ENCODE results near the gene ALDOC.

ALDOC gene

DNA sequence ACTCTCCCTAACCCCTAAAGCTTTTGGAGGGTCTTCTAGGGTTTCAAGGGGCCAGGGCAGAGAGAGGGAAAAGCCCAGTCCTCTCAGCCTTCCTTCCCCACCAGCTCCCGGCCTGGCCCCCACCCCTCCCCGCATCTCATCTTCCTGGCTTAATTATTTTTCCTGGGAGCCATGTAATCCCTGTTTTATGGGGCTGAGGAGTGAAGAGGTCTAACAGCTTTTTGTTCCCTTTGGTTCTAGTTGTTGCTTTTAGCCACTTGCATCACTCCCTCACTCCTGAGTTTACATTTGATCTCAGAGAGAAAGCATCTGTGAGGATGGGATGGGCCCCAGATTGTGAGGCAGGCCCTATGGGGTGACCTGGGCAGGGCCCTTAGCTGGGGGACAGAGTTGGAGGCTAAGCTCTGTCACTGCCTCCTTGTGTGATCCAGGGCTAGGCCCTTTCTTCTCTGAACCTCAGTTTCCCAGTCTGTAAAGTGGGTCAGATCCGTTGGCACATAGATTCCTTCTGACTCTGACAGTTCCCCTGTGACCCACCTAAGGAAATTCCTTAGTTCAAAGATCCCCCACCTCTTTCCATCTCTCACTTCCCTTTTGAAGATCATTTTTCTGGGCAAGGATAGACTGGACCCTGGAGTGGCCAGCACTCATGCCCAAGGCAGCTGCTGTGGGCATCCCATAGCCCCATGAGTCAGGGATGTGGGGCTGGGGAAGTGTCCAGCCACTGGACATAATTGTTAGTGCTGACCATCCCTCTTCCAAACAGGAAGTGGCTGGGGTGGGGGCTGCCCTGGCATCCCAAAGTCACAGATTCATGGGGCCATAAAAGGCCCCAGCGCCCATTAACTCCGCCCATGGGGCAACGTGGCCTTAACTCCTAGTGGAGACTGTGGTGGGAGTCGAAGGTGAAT lies 44.4 kb downstream of the ALDOC start:
- no peak for DNase-seq (ENCODE audit: low spot score)

- no peak for DNase-seq (ENCODE audit: low spot score)
Measured at GRCh38 chr17:28530926-28531325, 45.8 kb downstream of the ALDOC start.

DNA sequence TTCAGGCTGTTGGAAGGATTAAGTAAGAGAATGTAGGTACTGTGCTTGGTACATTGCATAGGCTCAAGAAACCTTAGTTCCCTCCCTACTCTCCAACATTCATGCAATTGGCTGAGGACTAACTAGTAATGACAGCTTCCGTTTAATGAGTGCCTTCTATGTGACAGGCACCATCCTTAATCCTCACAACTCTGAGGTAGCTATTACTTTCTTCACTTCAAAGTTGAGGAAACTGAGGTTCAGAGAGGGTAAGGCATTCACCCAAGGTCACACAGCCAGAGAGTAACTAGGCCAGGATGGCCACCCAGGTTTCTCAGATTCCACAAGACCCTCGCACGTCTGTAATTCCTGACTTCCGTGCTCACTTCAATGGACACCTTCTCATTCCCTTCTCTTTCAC lies 46.4 kb downstream of the ALDOC start:
- DNase-seq (ENCODE audit: low spot score) = no peak

DNA sequence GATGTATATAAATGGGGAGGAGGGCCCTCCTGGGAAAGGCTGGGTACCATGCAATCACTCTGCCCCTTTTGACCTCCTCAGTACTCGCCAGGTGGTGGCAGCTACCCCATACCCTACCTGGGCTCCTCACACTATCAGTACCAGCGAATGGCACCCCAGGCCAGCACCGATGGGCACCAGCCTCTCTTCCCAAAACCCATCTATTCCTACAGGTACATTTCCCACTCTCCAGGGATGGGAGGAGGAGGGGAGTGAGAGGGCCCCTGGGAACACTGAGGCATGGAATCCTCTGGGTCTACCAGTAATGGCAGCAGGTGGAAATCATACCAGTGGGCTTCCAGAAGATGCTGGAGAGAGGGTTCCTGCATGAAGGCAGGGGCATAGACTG lies 47.7 kb downstream of the ALDOC start:
- no peak for DNase-seq (ENCODE audit: low spot score)

DNA sequence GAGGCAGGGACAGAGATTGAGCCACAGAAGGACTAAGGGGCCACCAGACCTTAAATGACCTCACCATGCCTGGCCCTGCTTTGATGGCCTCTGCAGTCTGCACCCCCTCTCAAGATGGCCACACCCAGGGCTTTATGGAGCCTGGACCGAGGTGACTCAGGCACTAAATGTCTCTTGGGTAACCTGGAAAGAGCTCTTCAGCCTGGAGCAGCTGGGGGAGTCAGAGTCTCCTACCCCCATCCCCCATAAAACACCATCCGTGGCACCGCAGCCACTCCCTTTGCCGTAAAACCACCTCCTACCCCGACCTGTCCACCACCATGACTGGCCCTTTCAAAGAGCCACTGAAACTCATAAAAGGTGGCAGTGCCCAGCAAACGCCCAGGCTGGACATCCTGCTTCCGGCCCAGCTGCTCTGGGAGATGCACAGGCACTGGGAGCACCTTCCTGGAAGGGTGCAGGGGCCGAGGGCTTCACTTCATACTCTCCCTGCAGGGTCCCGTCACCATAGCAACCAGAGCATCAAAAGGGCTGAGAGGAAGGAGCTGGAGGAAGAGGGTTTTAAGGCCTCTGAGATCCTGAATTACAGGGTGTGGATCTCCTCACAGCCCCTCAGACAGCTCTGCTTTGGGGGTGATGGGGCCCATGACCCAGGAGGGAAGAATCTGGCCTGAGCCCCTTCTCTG lies 48.2 kb downstream of the ALDOC start:
- DNase-seq (ENCODE audit: low spot score) = no peak

GRCh38 chr17:28527859-28528258 lies 48.8 kb downstream of the ALDOC start:
- DNase-seq (ENCODE audit: low spot score) = no peak

- DNase-seq (ENCODE audit: low spot score) = no peak
Measured at GRCh38 chr17:28527181-28527681, 49.5 kb downstream of the ALDOC start.

DNA sequence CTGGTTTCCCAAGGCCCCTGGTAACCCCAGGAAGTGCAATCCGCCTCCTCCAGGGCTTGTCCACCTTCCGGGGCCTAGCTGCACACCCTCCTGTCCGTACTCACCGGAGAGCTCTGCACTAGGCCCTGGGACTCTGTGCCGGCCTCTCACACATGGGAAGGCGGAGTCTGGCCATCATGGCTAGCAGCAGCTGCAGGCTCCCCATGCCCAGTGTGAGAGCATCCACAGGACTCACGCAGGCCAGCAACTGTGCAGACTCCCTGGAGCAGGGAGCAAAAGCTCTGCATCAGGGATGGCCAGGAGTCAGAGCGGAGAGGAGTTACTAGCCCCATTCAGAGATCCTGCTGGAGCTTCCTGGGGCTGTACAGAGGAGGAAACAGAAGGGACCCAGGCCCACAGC lies 50.3 kb downstream of the ALDOC start:
- no peak for DNase-seq (ENCODE audit: low spot score)

GRCh38 chr17:28524476-28525424 lies 51.9 kb downstream of the ALDOC start:
- no peak for DNase-seq (ENCODE audit: low spot score)

DNA sequence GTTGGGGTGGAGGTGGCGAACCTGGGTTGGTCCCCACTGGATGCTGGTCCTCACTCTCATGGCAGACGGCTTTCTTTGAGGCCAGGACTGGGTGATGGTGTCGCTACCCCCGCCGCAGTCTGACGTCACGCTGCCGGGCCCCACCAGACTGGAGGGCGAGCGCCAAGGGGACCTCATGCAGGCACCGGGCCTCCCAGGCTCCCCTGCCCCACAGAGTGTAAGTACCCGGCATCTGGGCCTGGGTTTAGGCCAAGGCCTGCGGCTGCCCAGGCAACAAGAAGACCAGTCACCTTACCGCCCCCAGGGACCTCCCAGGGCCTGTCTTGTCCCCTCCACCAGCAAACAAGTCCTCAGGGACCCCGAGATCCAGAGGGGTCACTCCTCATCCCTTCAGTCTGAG lies 52.8 kb downstream of the ALDOC start:
- no peak for DNase-seq (ENCODE audit: low spot score)

DNA sequence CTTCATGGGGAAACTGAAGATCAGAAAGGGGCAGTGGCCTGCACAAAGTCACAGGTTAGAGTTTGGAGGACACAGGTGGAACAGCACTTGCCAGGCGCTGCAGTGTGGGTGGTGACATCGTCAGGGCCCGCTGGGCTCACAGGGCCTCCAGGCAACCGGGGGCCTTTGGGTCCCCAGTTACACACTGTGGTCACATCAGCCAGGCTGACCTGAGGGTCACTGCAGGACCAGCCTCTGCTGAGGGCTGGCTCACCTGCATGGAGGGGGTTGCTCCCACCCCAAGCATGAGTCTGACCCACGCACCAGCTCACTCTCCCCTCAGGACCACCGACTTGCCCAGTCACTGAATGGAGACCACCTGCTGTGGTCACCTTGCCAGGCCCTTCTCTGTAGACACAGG lies 53.5 kb downstream of the ALDOC start:
- DNase-seq (ENCODE audit: low spot score) = no peak

Data from hematopoietic multipotent progenitor cell treated with erythropoietin and hydrocortisone succinate and interleukin-3 and kit ligand, for 17 days (in vitro differentiated cells).